Muscle layer of duodenum (tissue), 2 donors: Measurements from ENCODE around the gene SCN7A.

Experiments
- H3K27ac ChIP-seq: one replicate; pipeline ENCODE4 v1.7.0; 2013; ENCODE audit warnings: mild to moderate bottlenecking, low read length
- H3K27me3 ChIP-seq: one replicate; pipeline ENCODE4 v1.7.0; 2013; ENCODE audit warnings: low read depth, mild to moderate bottlenecking, control low read depth, low read length
- H3K36me3 ChIP-seq, 2 donors: one replicate each; pipeline ENCODE4 v1.7.0; 2013; ENCODE audit warnings: low read length in 2 of 2, control low read depth in 1 of 2, mild to moderate bottlenecking in 1 of 2; ENCODE audit not compliant: insufficient read depth in 2 of 2, control insufficient read depth in 1 of 2
- H3K4me1 ChIP-seq, 2 donors: one replicate each; pipeline ENCODE4 v1.7.0; 2013; ENCODE audit warnings: low read length in 2 of 2, mild to moderate bottlenecking in 2 of 2, control low read depth in 1 of 2, moderate library complexity in 1 of 2; ENCODE audit not compliant: insufficient read depth in 2 of 2, control insufficient read depth in 1 of 2
- H3K4me3 ChIP-seq, 2 donors: one replicate each; pipeline ENCODE4 v1.7.0; 2013; ENCODE audit warnings: low read length in 2 of 2, low read depth in 1 of 2, mild to moderate bottlenecking in 1 of 2
- H3K9me3 ChIP-seq, 2 donors: one replicate each; pipeline ENCODE4 v1.7.0; 2013; ENCODE audit warnings: low read length in 2 of 2, control low read depth in 1 of 2, mild to moderate bottlenecking in 1 of 2; ENCODE audit not compliant: control insufficient read depth in 1 of 2
- donor health status: healthy.

SCN7A gene

DNA sequence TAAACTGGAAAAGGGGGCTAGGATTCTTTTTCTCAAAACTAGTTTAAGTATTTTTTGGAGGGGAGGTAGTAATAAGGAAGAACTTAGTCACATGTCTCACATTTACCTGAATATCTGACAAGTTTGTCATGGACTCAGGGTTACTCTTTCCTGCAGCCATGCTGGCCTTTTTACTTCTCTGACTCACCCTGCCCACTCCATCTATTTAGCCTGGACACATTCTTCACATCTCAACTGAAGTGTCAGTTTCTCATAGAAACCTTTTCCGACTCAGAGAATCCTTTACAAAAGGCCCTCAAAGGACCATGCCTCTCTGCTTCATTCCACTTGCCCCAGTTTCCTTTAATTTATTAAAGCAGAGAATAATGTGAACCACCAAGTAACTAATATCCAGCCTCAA is 42.6 kb downstream of the SCN7A start:
- H3K27me3 ChIP-seq: no peaks in the 10 kb centered on the region
- H3K4me3 ChIP-seq: no peak overlapping the region
- H3K9me3 ChIP-seq: no peaks in the 10 kb centered on the region
- H3K4me1 ChIP-seq: no peaks in the 10 kb centered on the region
- H3K27ac ChIP-seq: no peak overlapping the region
- H3K36me3 ChIP-seq: peaks cover 0 to 6% of the 10 kb centered on the region in 2 donors

DNA sequence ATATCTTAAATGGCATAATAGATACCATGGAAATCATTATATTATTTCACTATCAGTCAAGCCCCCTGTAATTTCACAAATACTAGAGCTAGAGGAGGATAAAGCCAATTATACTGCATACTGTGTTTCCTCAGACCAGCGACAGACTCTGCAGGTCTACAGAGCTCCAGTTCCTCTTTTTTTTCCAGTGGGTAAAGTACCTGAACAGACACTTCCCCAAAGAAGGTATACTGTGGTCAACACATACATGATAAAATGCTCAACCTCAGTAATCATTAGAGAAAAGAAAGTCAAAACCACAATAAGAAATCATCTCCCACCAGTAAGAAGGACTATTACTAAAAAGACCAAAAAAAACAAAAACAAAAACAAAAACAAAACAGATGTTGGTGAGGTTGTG is 44.6 kb downstream of the SCN7A start:
- Histone ChIP-seq H3K27me3 (no peaks in the 10 kb centered on the region), H3K9me3 (no peaks in the 10 kb centered on the region), H3K27ac (no peak overlapping the region), H3K4me3 (no peak overlapping the region), H3K36me3 (no peaks in the 10 kb centered on the region), H3K4me1 (no peaks in the 10 kb centered on the region)

DNA sequence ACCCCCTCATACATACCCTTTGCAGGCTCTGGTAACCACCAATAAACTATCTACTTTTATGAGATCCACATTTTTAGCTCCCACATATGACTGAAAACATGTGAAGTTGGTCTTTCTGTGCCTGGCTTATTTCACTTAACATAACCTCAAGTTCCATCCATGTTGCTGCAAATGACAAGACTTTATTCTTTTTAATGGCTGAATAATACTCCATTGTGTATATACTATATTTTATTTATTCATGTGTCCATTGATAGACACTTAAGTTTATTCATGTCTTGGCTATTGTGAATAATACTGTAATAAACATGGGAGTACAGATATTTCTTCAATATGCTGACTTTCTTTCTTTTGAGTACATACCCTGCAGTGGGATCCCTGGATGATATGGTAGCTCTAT is 45.9 kb downstream of the SCN7A start:
- Histone ChIP-seq H3K27ac (no peak overlapping the region), H3K4me1 (no peaks in the 10 kb centered on the region), H3K9me3 (no peaks in the 10 kb centered on the region), H3K27me3 (no peaks in the 10 kb centered on the region), H3K36me3 (peaks cover 0 to 5% of the 10 kb centered on the region in 2 donors), H3K4me3 (no peak overlapping the region)

DNA sequence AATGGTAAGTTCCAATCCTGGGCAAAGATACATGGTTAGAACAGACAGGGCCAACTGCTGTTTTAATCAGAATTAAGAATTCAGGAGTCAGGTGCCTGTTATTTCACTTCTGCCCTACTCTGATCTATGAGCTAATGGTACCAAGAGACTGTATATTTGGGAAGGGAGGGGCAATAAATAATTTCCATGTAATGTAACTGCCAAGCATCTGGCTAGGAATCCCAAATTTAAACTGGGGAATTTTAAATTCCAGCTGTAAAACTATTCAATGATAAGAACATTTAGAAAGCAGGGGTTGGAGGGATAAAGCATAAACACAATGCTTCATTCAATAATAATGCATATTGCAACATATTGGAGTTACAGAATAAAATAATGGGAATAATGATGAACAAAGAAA is 49.7 kb downstream of the SCN7A start:
- Histone ChIP-seq H3K27me3 (no peaks in the 10 kb centered on the region), H3K9me3 (no peaks in the 10 kb centered on the region), H3K4me3 (no peak overlapping the region), H3K4me1 (no peaks in the 10 kb centered on the region), H3K36me3 (peaks cover 0 to 5% of the 10 kb centered on the region in 2 donors), H3K27ac (no peak overlapping the region)

DNA sequence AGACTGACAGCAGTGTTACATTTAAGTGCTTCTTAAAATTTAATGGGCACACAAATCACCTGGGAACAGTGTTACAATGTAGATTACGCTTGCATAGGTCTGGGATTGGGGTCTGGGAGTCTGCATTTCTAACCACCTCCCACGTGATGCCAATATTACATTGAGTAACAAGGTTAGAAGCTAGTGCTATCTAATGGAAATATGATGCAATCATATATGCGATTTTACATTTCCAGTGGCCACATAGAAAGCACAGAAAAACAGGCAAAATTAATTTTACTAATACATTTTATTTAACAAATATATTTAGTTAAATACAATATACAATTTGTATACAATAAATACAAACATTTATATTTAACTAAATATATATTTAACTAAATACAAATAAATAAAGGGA is 53.7 kb downstream of the SCN7A start:
- H3K9me3 ChIP-seq: no peaks in the 10 kb centered on the region
- no peak overlapping the region for H3K27ac ChIP-seq
- H3K4me1 ChIP-seq: no peaks in the 10 kb centered on the region
- H3K4me3 ChIP-seq: no peak overlapping the region
- peaks cover 3 to 5% of the 10 kb centered on the region in 2 donors for H3K36me3 ChIP-seq
- H3K27me3 ChIP-seq: no peaks in the 10 kb centered on the region

DNA sequence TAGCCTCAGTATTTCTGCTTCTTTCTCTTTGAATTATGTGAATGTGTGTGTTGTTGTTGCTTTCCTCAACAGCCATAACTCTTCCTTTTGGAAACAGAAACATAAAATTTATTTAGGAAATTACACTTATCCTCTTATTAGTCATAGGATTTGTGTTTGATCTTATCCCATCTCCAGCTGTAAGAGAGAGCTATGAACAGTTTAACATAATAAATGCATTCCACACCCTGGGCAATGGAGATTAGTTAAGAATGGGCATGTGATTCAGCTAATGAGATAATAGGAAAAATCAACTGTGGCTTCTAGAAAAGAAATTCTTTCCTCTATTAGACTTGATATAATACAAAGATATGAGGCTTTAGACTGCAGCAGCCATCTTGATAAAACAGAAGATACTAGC is 55.0 kb downstream of the SCN7A start:
- H3K4me1 ChIP-seq: no peaks in the 10 kb centered on the region
- H3K4me3 ChIP-seq: no peak overlapping the region
- H3K9me3 ChIP-seq: no peaks in the 10 kb centered on the region
- H3K36me3 ChIP-seq: peaks cover 2 to 3% of the 10 kb centered on the region in 2 donors
- no peak overlapping the region for H3K27ac ChIP-seq
- H3K27me3 ChIP-seq: no peaks in the 10 kb centered on the region

DNA sequence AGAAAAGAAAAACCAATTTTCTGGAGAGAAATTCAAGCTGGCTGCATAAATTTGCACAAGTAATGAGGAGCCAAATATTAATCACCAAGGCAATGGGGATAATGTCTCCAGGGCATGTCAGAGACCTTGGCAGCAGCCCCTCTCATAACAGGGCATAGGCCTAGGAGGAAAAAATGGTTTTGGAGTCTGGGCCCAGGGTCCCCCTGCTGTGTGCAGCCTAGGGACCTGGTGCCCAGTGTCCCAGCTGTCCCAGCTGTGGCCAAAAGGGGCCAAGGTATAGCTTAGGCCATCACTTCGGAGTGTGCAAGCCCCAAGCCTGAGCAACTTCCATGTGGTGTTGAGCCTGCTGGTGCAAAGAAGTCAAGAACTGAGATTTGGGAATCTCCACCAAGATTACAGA is 57.1 kb downstream of the SCN7A start:
- Histone ChIP-seq H3K9me3 (no peaks in the 10 kb centered on the region), H3K36me3 (peaks cover 0 to 3% of the 10 kb centered on the region in 2 donors), H3K27ac (no peak overlapping the region), H3K4me3 (no peak overlapping the region), H3K27me3 (no peaks in the 10 kb centered on the region), H3K4me1 (no peaks in the 10 kb centered on the region)

DNA sequence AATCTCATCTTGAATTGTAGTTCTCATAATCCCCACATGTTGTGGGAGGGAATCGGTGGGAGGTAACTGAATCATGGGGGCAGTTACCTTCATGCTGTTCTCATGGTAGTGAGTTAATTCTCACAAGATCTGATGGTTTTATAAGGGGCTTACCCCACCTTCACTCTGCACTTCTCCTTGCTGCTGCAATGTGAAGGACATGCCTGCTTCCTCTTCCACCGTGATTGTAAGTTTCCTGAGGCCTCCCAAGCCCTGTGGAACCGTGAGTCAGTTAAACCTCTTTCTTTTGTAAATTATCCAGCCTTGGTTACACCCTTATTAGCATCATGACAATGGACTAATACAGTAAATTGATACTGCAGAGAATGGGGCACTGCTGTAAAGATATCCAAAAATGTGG is 57.9 kb downstream of the SCN7A start:
- H3K27ac ChIP-seq: no peak overlapping the region
- H3K27me3 ChIP-seq: no peaks in the 10 kb centered on the region
- no peak overlapping the region for H3K4me3 ChIP-seq
- H3K9me3 ChIP-seq: no peaks in the 10 kb centered on the region
- H3K4me1 ChIP-seq: no peaks in the 10 kb centered on the region
- H3K36me3 ChIP-seq: peaks cover 0 to 3% of the 10 kb centered on the region in 2 donors

DNA sequence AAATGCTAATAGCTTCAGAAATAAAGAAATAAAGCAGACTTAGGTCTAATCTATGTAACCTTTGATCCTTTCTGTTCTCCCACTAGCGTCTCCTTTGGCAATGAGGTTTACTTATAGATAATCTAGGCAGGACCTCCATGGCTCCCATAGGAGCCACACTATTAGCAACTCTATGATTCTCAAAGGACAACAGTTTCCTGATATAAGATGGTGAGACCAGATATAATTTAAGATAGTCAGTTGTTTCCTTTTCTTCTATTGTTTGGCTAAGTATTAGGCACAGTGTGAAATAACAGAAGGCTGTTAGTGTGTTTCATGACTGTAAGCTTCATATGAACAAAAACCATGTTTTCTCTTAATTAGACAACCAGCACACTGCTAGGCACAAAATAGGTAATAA is 59.6 kb downstream of the SCN7A start:
- Histone ChIP-seq H3K4me3 (no peak overlapping the region), H3K27me3 (no peaks in the 10 kb centered on the region), H3K36me3 (peaks cover 0 to 3% of the 10 kb centered on the region in 2 donors), H3K4me1 (no peaks in the 10 kb centered on the region), H3K27ac (no peak overlapping the region), H3K9me3 (no peaks in the 10 kb centered on the region)

DNA sequence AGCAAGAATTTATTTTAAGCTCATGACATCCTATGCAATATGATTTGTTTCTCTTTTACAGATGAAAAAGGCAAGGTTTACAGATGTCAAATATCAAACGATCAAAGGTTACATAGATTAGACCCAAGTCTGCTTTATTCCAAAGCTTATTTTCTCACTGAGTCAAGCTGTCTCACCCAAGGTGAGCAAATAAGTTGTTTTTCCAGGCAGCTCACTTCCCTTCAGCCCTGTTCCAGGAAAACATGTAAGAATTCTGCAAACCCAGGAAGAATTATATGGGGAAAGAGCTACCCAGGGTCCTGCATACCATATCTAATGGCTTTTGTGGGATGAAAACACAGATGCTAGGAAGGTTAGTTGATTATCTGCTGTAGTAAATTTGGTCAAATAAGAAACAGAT is 60.6 kb downstream of the SCN7A start:
- Histone ChIP-seq H3K9me3 (no peaks in the 10 kb centered on the region), H3K4me3 (no peak overlapping the region), H3K27me3 (no peaks in the 10 kb centered on the region), H3K27ac (no peak overlapping the region), H3K36me3 (peaks cover 0 to 3% of the 10 kb centered on the region in 2 donors), H3K4me1 (no peaks in the 10 kb centered on the region)

DNA sequence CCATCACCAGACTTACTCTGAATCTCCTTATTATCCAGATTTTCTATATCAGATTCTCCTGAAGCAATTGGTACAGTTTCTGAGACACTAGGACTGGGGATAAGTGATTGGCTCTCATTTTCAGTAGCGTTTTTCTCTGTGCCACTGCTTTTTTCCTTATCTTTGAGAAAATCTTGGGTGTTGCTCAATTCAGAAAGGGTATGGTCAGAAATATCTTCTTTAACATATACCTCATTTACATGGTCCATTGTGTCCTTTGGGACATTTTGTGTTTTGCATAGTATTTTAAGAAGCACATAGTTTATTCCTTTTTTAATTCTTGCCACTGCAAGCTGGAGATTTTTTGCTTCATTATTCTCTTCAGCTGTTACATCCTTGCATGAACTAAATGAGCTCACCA is 61.7 kb downstream of the SCN7A start:
- Histone ChIP-seq H3K9me3 (no peaks in the 10 kb centered on the region), H3K4me1 (no peaks in the 10 kb centered on the region), H3K36me3 (peaks cover 0 to 3% of the 10 kb centered on the region in 2 donors), H3K27ac (no peak overlapping the region), H3K27me3 (no peaks in the 10 kb centered on the region), H3K4me3 (no peak overlapping the region)

DNA sequence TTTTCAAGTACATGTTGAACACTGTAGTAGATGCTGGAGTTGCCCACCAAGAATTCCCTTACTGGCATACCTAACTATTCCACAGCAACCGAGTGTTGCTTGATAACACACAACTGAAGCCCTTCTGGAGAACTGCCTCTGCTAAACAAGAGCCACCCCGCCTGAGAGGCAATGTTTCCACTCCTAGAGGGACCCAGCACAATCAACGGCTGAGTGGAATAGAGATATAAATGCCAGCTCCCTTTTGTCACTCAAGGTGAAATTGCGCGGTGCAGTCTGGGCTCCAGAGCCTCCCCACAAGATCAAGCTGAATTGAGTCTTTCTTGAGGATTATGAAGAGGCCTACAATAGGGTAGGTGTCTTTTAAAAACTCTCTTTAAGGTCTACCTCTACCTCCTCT is 69.2 kb downstream of the SCN7A start:
- Histone ChIP-seq H3K27me3 (no peaks in the 10 kb centered on the region), H3K4me1 (no peaks in the 10 kb centered on the region), H3K4me3 (no peak overlapping the region), H3K27ac (no peak overlapping the region), H3K36me3 (no peaks in the 10 kb centered on the region), H3K9me3 (no peaks in the 10 kb centered on the region)
